ENCODE measurements around the gene GPX2.

GPX2 gene

GRCh38 chr14:64963611-64964010, 21.1 kb upstream of the GPX2 start:
- H3K4me3 ChIP-seq (ENCODE audit: low read depth in 1 of 2, low read length in 2 of 2): no peak overlapping the region
- peaks cover 20% of the 10 kb centered on the region; the same call in 1 of the 2 replicates for H4K20me1 ChIP-seq (ENCODE audit: insufficient read depth, low read length)
- no peak overlapping the region for H3K9ac ChIP-seq (ENCODE audit: low read depth, low read length)
- peaks cover 7% of the 10 kb centered on the region; the same call in 1 of the 2 replicates for H3K36me3 ChIP-seq (ENCODE audit: insufficient read depth, low read length)
- no peak overlapping the region for H3K27ac ChIP-seq (ENCODE audit: low read length)
- TF ChIP-seq CTCF (IDR thresholded peaks at IDR 0.05; ENCODE audit: borderline replicate concordance, extremely low read depth, low read length, poor library complexity, severe bottlenecking) (peak; percentile 21), EZH2 (IDR thresholded peaks at IDR 0.05; ENCODE audit: borderline replicate concordance, low read depth, low read length, severe bottlenecking) (no peak)
- DNase-seq (no peak), ATAC-seq (ENCODE audit: insufficient read depth, low read depth) (no peak)
- no peaks in the 10 kb centered on the region for H3K79me2 ChIP-seq (ENCODE audit: insufficient read depth, low read length)
- no peaks in the 10 kb centered on the region for H3K27me3 ChIP-seq (ENCODE audit: insufficient read depth, low read length, poor library complexity)
- H3K4me1 ChIP-seq (ENCODE audit: insufficient read depth, low read length): 0 out of 2 replicates have a peak, but pooled peaks cover under 1% of the 10 kb centered on the region
- H3K4me2 ChIP-seq (ENCODE audit: insufficient read depth, low read length): no peak overlapping the region
- no peaks in the 10 kb centered on the region for H3K9me3 ChIP-seq (ENCODE audit: insufficient read depth, low read length, severe bottlenecking)
- H2AFZ ChIP-seq (ENCODE audit: low read depth, low read length): no peak overlapping the region

GRCh38 chr14:64960762-64961276, 18.3 kb upstream of the GPX2 start:
- Histone ChIP-seq H3K27me3 (ENCODE audit: insufficient read depth, low read length, poor library complexity) (no peaks in the 10 kb centered on the region), H3K4me2 (ENCODE audit: insufficient read depth, low read length) (no peak overlapping the region), H3K79me2 (ENCODE audit: insufficient read depth, low read length) (no peaks in the 10 kb centered on the region), H3K4me1 (ENCODE audit: insufficient read depth, low read length) (no peaks in the 10 kb centered on the region), H4K20me1 (ENCODE audit: insufficient read depth, low read length) (peaks cover 21% of the 10 kb centered on the region; the same call in 1 of the 2 replicates), H3K9ac (ENCODE audit: low read depth, low read length) (no peak overlapping the region), H3K4me3 (ENCODE audit: low read depth in 1 of 2, low read length in 2 of 2) (no peak overlapping the region), H3K36me3 (ENCODE audit: insufficient read depth, low read length) (peaks cover 11% of the 10 kb centered on the region), H3K9me3 (ENCODE audit: insufficient read depth, low read length, severe bottlenecking) (no peaks in the 10 kb centered on the region), H3K27ac (ENCODE audit: low read length) (no peak overlapping the region), H2AFZ (ENCODE audit: low read depth, low read length) (no peak overlapping the region)
- DNase-seq (no peak), ATAC-seq (ENCODE audit: insufficient read depth, low read depth) (peak; percentile 28; the same call in 1 of the 3 replicates)
- TF ChIP-seq CTCF (IDR thresholded peaks at IDR 0.05; ENCODE audit: borderline replicate concordance, extremely low read depth, low read length, poor library complexity, severe bottlenecking) (peak; percentile 21), EZH2 (IDR thresholded peaks at IDR 0.05; ENCODE audit: borderline replicate concordance, low read depth, low read length, severe bottlenecking) (no peak)

- DNase-seq (no peak), ATAC-seq (ENCODE audit: insufficient read depth, low read depth) (no peak)
- no peaks in the 10 kb centered on the region for H3K9me3 ChIP-seq (ENCODE audit: insufficient read depth, low read length, severe bottlenecking)
- H3K4me3 ChIP-seq (ENCODE audit: low read depth in 1 of 2, low read length in 2 of 2): no peak overlapping the region
- no peaks in the 10 kb centered on the region for H3K27me3 ChIP-seq (ENCODE audit: insufficient read depth, low read length, poor library complexity)
- no peak overlapping the region for H3K4me2 ChIP-seq (ENCODE audit: insufficient read depth, low read length)
- H4K20me1 ChIP-seq (ENCODE audit: insufficient read depth, low read length): peaks cover 21% of the 10 kb centered on the region; the same call in 1 of the 2 replicates
- peaks cover 19% of the 10 kb centered on the region for H3K36me3 ChIP-seq (ENCODE audit: insufficient read depth, low read length)
- H3K27ac ChIP-seq (ENCODE audit: low read length): no peak overlapping the region
- H3K79me2 ChIP-seq (ENCODE audit: insufficient read depth, low read length): no peaks in the 10 kb centered on the region
- no peak overlapping the region for H2AFZ ChIP-seq (ENCODE audit: low read depth, low read length)
- H3K9ac ChIP-seq (ENCODE audit: low read depth, low read length): no peak overlapping the region
- no peak for TF ChIP-seq CTCF (IDR thresholded peaks at IDR 0.05; ENCODE audit: borderline replicate concordance, extremely low read depth, low read length, poor library complexity, severe bottlenecking)
- TF ChIP-seq EZH2 (IDR thresholded peaks at IDR 0.05; ENCODE audit: borderline replicate concordance, low read depth, low read length, severe bottlenecking): no peak
- H3K4me1 ChIP-seq (ENCODE audit: insufficient read depth, low read length): no peaks in the 10 kb centered on the region
Measured at GRCh38 chr14:64958743-64959142, 16.2 kb upstream of the GPX2 start.

Data from DND-41 (cell line).